Stimulated activated CD8-positive, alpha-beta memory T cell treated with anti-CD3 and anti-CD28 coated beads, Interleukin-2, amount 100 ng/mL, for 48 hours (primary cell): ENCODE data around the gene ZFYVE1.
"Not testable (repeated sequence)": the region's sequence is repeated elsewhere in the genome, so short reads cannot be mapped to it uniquely, and the experiment has no call there.

ENCODE experiments used
- DNase-seq, 2 donors: peaks; one replicate each; pipeline ENCODE4 v3.0.0-alpha.2; 2020; ENCODE audit warnings: low read depth in 2 of 2

ZFYVE1 gene, protein sequence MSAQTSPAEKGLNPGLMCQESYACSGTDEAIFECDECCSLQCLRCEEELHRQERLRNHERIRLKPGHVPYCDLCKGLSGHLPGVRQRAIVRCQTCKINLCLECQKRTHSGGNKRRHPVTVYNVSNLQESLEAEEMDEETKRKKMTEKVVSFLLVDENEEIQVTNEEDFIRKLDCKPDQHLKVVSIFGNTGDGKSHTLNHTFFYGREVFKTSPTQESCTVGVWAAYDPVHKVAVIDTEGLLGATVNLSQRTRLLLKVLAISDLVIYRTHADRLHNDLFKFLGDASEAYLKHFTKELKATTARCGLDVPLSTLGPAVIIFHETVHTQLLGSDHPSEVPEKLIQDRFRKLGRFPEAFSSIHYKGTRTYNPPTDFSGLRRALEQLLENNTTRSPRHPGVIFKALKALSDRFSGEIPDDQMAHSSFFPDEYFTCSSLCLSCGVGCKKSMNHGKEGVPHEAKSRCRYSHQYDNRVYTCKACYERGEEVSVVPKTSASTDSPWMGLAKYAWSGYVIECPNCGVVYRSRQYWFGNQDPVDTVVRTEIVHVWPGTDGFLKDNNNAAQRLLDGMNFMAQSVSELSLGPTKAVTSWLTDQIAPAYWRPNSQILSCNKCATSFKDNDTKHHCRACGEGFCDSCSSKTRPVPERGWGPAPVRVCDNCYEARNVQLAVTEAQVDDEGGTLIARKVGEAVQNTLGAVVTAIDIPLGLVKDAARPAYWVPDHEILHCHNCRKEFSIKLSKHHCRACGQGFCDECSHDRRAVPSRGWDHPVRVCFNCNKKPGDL

DNA sequence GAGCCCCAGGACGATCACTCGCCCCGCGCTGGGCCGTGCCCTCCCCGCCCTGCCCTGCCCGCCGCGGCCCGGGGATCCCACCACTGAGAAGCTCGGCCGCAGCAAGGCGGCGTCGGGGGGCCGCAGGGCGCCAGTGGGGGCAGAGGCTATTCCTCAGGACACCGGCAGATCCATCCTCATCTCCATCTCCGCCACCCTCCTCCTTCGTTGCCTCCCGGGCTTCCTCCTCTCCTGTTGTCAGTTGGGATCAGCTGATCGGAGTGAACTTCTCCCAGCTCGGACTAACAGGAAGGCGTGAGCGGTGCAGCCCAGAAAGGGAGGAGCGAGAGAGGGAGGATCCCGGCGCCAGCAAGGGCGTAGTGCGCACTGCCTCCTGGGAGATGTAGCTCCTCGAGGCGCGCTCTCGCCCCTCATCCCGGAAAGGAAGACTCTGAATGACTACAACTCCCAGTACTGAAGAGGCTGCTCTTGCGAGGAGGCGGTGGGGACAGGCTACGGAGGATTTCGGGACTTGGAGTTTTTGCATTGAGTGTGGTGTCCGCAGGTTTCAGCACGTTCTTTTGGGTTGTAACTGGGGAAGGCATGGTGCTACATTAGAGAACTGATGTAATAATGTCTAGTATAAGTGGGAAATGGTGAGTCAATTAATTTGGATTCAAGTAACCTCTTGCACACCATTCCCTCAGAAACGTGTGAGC, at the start of gene ZFYVE1:
TSS of gene ZFYVE1 (minus strand) at position 262 of the 698 bp plus-strand sequence. CDS start 2,598 bp downstream, outside the sequence.
- DNase-seq: peak; percentile 81 to 87

DNA sequence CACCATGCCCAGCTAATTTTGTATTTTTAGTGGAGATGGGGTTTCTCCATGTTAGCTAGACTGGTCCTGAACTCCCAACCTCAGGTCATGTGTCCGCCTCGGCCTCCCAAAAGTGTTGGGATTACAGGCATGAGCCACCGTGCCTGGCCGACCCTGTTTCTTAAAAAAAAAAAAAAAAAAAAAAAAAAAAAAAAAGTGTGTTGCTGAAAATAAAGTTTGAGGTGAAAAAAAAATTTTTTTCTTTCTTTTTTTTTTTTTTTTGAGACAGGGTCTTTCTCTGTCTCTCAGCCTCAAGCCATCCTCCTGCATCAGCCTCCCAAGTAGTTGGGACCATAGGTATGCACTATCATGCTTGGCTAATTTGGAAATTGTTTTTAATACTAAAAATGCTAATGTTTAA, 42.7 kb upstream of the ZFYVE1 start:
- no peak for DNase-seq

DNA sequence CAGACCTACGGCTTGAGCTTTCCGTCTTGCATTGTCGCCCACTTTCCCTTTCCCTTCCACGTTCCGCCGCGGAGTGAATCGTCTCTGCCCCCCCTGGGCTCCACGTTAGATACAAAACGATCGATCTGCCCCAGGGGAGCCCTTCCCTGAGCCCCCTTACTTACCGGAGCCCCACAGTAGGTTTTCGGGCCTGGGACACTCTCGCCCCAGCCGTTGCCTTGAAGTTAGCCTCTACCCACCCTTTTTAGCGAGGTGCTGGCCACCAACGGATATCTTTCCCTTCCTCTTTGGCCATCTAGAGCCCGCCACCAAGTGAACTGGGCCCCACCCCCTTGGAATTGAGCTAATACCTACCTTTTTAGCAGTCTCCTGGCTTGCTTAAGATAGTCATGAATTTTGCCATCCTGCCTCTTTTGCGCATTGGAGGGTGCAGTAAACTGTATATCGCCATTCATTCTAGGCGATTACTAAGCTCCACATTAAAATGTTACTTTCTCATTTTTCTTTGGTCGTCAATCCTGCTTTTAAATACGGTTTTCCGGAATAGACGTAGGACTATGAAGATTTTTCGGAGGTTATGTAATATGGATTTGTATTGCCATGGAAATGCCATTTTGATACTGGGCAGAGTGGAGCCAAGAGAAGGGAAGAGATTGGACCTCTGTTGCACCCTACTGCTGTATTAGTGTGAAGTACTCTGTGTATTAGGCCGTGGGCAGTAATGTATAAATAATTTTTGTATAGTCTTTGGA, 32.2 kb upstream of the ZFYVE1 start:
- DNase-seq: no peak

DNA sequence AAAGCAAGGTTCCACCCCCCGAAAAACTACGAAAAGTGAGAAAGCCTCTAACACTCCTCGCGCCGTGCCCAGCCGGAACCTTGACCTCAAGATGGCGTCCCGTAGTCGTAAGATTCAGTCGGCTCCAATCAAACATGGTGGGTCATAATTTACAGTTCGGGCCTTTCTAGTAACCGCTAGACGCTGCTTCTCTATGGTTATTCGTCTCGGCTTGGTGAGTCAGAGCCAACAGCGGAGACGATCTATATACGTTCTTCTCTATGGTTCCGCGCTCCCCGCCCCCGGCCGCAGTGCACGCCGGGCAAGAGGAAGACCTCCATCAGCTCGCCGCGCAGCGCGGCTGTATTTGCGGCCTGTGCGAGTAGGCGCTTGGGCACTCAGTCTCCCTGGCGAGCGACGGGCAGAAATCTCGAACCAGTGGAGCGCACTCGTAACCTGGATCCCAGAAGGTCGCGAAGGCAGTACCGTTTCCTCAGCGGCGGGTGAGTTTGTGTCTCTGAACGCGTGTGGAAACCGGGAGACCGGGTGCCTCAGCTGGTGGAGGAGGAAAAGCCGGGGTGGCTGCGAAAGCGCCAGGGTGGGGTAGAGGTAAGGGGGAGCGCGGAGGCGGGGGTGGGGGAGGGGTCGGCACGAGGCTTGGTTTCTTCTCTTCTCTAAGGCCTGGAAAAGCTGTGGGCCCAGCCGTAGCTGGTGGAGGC, 31.5 kb upstream of the ZFYVE1 start, which contains the start of gene RBM25:
TSS of gene RBM25 (plus strand) at position 311 of the 698 bp plus-strand sequence. CDS start 13,108 bp downstream, outside the sequence.
- DNase-seq: peak; percentile 84 to 90

DNA sequence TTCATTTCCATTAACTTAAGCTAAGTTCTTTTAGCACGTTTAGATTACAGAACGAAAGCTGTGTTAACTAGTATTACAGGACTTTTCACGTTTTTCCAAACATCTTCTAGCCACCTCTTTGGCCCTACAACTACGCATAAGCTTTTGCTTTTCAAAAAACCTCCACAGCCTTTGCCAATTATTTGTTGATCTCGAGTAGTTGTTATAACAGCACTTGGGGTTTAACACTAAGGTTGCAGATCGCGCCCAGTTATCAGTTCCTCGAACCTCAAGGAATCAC, 31.0 kb upstream of the ZFYVE1 start:
- no peak for DNase-seq

DNA sequence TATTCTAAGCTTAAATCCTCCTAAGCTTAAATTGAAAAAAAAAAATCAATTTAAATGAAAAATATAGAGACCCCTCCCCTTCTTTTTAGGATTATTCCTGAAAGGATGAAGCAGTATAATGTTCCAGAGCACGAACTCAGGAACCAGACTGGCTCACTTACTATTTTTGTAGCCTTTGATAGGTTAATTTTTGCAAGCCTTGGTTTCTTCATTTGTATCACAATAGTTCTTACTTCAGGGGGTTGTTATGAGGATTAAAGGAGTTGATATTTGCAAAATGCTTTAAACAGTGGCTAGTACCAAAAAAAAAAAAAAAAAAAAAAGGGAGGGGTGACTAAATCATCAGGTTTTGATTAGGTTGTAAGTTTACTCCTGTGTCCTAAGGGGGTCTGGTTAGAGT, 28.3 kb upstream of the ZFYVE1 start:
- no peak for DNase-seq

DNA sequence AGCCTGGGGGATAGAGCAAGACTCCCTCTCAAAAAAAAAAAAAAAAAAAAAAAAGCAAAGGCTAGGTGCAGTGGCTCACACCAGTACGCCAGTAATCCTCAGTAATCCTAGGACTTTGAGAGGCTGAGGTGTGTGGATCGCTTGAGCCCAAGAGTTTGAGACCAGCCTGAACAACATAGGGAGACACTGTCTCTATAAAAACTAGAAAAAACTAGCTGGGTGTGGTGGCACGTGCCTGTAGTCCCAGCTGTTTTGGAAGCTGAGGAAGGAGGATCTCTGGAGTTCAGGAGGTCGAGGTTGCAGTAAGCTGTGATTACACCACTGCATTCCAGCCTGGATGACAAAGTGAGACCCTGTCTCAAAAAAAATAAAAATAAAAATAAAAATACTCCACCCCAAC, 22.5 kb upstream of the ZFYVE1 start:
- DNase-seq: no peak

DNA sequence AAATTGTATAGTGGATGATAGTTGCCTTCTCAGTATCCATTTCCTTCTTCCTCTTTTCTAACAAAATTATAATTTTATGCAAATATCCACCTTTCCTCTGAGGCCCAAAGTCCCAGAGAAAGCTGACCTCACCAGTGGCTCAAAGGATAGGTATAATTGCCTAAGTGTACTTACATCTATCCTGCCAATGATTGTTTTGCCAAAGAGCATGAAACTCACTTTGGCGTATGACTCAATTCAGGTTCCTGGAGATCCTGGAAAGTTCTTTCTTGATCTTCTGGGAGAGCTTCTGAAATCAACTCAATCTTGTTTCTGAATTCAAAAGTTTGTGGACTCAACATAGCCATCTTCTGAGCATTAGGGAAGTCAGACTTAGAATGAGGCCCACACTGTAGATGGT, 20.9 kb upstream of the ZFYVE1 start:
- no peak for DNase-seq

DNA sequence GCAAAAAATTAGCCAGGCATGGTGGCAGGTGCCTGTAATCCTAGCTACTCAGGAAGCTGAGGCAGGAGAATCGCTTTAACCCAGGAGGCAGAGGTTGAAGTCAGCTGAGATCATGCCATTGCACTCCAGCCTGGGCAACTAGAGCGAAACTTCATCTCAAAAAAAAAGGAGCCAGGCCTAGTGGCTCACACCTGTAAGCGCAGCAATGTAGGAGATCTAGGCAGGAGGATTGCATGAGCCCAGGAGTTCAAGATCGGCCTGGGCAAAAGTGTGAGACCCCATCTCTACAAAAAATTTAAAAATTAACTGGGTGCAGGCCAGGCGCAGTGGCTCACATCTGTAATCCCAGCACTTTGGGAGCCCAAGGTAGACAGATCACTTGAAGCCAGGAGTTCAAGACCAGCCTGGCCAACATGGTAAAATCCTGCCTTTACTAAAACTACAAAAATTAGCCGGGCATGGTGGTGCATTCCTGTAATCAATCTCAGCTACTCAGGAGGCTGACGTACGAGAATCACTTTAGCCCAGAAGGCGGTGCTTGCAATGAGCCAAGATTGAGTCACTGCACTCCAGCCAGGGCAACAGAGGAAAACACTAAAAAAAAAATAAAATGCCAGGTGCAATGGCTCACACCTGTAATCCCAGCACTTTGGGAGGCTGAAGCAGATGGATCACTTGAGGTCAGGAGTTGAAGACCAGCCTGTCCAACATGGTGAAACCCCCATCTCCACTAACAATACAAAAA, 10.0 kb upstream of the ZFYVE1 start:
- DNase-seq: not testable (repeated sequence)

DNA sequence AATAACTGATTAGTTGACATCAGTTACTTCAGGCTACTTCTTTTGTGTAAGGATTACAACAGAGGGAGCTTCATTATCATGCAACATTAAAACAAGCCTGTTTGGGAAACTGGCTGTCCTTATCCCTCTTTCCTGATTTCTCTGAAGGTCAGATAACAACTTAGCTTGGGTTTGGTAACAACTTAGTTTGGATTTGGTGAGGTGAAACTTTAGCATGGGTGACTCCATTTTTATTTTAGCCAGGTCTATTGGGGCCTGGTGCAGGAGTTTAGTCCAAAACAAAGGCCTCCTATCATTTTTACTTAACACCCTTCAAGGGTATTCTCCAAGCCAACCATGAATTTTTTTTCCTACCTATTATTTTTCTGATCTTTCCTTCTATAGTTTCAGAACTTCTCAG, 1.1 kb upstream of the ZFYVE1 start:
- DNase-seq: no peak

DNA sequence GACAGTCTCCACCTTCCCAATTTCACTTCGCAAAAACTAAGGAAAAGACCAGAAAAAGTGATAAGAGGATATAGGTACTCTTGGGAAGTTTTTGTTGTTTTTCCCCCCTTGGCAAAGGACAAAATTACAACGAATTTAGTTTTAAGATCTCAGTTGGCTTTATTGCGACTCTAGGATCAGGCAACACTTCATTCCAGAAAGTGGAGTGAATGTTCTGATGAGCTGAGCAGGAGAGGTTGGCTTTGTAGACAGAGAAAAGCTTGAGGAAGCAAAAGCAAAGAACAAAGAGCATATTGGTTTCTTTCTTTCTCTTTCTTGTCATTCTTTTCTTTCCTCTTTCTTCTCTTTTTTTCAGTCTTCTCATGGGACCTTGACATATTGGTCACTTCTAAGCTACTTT, 640 bp upstream of the ZFYVE1 start:
- DNase-seq: no peak

DNA sequence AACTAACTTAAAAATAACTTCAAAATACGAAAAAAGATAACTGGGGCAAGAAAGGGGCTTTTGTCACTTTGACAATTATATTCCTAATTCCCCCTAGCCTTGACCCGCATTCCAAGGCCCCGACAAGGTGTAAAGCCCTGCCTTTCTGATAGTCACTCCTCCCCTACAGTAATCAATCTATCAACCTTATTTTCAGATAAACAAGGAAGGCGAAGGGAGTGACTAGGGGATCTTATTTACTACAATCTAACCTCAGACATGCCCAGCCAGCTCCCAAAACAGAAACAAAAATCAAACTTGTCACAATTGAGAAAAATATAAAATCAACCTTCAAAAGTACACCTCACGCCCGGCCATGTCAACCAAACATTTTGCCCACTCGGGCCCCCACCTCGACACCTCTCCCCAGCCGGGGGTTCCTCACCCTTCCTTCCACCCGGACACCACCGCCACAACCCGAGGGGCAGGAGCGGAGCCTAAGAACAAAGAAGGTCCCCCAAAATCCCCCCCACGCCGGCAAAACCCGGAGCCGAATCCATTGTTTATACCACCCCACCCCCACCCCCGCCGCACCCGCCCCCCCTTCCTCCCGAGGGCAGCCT, 562 bp downstream of the ZFYVE1 start:
- no peak for DNase-seq

DNA sequence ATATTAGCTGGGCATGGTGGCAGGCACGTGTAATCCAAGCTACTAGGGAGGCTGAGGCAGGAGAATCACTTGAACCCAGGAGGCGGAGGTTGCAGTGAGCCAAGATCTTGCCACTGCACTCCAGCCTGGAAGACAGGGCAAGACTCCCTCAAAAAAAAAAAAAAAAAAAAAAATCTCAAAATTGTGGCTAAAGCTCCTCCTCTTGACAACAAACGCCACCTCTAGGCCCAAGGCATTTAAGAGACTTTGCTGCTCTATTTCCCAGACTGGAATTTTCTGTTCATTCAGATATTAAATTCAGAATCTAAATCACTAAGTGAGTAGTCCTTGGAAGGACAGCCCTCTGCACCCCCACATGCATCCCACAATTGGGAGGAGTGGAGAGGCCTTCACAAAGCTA, 1.4 kb downstream of the ZFYVE1 start:
- DNase-seq: no peak

DNA sequence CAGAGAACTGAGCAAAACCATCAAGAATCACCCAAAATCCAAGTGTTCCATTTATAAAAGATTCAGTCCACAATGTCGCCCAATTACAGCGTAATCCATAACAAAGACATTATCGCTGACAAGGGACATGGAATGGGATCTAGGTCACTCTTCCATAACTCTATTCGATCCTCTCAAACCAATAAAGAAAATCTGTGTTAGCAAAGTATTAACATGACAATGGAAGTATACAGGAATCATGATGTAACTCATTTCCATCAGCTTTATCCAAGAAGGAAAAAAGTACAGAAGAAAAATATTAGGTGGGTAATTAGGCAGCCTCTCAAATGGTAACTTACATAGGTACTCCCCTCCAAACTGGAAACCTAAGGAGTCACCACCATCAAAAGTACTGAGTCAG, 4.9 kb downstream of the ZFYVE1 start:
- no peak for DNase-seq

DNA sequence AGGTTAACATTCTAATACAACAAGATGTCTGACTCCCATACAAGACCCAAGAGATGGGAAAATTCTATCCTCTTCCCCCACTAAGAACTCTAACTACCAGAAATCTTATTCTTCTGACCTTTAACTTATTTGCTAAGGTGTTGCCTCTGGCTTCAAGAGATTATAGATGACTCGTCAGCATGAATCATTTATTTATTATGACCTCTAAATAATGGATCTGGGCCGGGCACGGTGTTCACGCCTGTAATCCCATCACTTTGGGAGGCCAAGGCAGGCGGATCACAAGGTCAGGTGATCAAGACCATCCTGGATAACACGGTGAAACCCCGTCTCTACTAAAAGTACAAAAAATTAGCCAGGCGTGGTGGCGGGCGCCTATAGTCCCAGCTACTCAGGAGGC, 10.9 kb downstream of the ZFYVE1 start:
- DNase-seq: not testable (repeated sequence)

DNA sequence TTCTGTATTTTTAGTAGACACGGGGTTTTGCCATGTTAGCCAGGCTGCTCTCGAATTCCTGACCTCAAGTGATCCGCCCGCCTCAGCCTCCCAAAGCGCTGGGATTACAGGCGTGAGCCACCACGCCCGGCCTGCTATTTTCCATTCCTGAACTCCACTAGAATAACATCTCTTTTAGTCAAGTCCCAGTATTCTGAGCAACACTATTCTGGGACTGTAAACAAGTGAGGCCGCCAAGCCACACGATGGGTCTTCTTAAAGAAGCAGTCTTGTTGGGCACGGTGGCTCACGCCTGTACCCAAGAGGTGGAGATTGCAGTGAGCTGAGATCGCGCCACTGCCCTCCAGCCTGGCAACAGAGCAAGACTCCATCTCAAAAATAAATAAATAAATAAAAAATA, 11.4 kb downstream of the ZFYVE1 start:
- not testable (repeated sequence) for DNase-seq

DNA sequence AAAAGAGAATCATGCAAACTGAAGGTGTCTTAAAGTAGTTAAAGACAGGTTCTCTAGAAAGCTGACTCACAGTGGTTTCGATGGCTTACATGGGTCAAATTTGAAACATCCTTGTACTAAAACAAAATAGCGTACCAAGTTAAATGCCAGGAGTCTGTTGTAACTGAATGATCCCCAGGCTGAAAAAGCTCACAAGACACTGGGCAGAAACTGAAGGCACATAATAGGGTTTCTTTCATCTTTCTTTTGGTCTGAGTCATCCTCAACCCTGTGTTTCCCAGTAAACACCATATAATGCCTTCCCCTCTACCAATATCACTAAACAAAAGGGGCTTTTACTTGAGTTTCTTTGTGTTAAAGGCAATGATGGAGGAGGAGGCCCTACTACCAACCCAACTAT, 12.8 kb downstream of the ZFYVE1 start:
- DNase-seq: no peak

DNA sequence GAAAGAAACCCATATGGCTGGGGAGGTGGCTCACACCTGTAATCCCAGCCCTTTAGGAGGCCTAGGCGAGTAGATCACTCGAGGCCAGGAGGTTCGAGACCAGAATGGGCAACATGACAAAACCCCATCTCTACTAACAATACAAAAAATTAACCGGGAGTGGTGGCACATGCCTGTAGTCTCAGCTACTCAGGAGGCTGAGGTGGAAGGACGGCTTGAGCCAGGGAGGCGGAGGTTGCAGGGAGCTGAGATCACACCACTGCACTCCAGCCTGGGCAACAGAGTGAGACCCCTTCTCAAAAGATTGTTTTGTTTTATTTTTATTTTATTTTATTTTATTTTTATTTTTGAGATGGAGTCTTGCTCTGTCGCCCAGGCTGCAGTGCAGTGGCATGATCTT, 15.7 kb downstream of the ZFYVE1 start:
- not testable (repeated sequence) for DNase-seq

DNA sequence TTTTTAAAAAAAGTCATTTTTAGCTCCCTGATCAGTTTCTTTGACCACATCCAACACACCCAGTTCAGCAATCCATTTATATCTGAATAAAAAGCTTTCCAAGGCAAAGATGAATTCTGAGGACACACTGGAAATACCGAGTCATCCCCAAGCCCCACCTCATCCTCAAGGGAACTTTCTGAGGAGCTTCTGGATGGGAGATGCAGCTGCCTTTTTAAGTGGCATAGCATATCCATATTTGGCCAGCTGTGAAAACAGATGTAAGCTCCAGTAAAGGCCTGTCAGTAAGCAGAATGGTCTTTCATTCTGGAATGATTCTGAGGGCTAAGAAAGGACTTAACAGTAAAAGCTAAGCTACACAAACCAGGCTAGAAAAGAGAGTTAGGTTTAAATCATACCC, 18.4 kb downstream of the ZFYVE1 start:
- DNase-seq: no peak

DNA sequence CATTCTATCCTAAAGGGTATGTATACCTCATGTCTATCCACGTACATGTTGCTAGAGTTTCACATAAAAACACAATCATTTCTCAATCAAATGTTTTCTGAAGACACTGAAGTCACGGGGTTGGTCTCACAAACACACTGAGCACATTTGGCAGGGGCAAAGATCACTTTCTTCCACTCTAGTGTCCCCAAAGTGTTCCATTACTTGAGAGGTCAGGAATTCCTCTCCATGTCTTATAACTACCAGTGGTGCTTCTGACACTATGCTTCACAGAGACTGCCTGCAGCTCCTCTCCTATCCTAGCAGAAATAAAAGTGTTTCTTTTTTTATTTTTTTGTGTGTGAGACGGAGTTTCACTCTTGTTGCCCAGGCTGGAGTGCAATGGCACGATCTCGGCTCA, 19.1 kb downstream of the ZFYVE1 start:
- DNase-seq: no peak
